K562 (cell line): Measurements from ENCODE around the gene ZSWIM3. TPM values are rescaled to one million over a fixed set of nuclear protein-coding genes. Genes with fewer than 3 reads are reported as not detected.

Source experiments
- ARNT ChIP-seq, 2 experiments: fragments of 450-650 bp; IDR thresholded peaks; 2 replicates each; pipeline ENCODE4 v1.6.1; 2016; ENCODE audit warnings: mild to moderate bottlenecking in 1 of 2
- BRD9 ChIP-seq: fragments of 450-650 bp; IDR thresholded peaks from 2 replicates; pipeline ENCODE4 v1.6.1; 2018; ENCODE audit warnings: low read depth; ENCODE audit not compliant: partially characterized antibody
- CAMTA2 ChIP-seq: fragments of 250-450 bp; sonication (Bioruptor Pico); conservative IDR thresholded peaks from 2 replicates; pipeline ENCODE4 v1.5.1; 2022
- CSDE1 ChIP-seq, 2 experiments: fragments of 450-650 bp; IDR thresholded peaks; 2 replicates each; pipeline ENCODE4 v1.6.1; 2016; ENCODE audit warnings: mild to moderate bottlenecking in 1 of 2
- EHMT2 ChIP-seq: fragments of 450-650 bp; IDR thresholded peaks from 2 replicates; pipeline ENCODE4 v1.6.1; 2018; ENCODE audit warnings: antibody characterized with exemption
- FOS ChIP-seq: IDR thresholded peaks from 3 replicates; pipeline ENCODE4 v1.6.1; 2011; ENCODE audit not compliant: insufficient read length; ENCODE audit errors: extremely low read depth
- KAT2B ChIP-seq: IDR thresholded peaks from one replicate; pipeline ENCODE4 v1.6.1; 2012; ENCODE audit warnings: low read depth, mild to moderate bottlenecking, control low read depth, inconsistent platforms, low read length, moderate library complexity
- MBD2 ChIP-seq: sonication (generic); IDR thresholded peaks from 2 replicates; pipeline ENCODE4 v1.6.1; 2016; ENCODE audit warnings: low read depth, borderline replicate concordance
- MLLT1 ChIP-seq, 2 experiments: fragments of 450-650 bp; IDR thresholded peaks; 2 replicates each; pipeline ENCODE4 v1.6.1; 2016
- MTA1 ChIP-seq: fragments of 450-650 bp; IDR thresholded peaks from 2 replicates; pipeline ENCODE4 v1.6.1; 2017; ENCODE audit warnings: borderline replicate concordance
- NFYB ChIP-seq: IDR thresholded peaks from 2 replicates; pipeline ENCODE4 v1.6.1; 2011; ENCODE audit warnings: mild to moderate bottlenecking, moderate library complexity; ENCODE audit not compliant: insufficient read length; ENCODE audit errors: extremely low read depth
- NRF1 ChIP-seq, 2 experiments: fragments of 450-650 bp; IDR thresholded peaks in 1 of 2; conservative IDR thresholded peaks in 1 of 2; 2 replicates each; pipeline ENCODE4 v1.6.1; 2014; ENCODE audit warnings: mild to moderate bottlenecking in 2 of 2
- PHF20 ChIP-seq: fragments of 450-650 bp; IDR thresholded peaks from 2 replicates; pipeline ENCODE4 v1.6.1; 2018; ENCODE audit not compliant: partially characterized antibody
- PML ChIP-seq: IDR thresholded peaks from 2 replicates; pipeline ENCODE4 v1.6.1; 2012; ENCODE audit warnings: low read length, inconsistent platforms
- RB1 ChIP-seq: fragments of 450-650 bp; IDR thresholded peaks from 2 replicates; pipeline ENCODE4 v1.6.1; 2017; ENCODE audit warnings: low read depth, mild to moderate bottlenecking
- RCOR1 ChIP-seq, 2 experiments: IDR thresholded peaks; 2 replicates each; pipeline ENCODE4 v1.6.1; 2012; ENCODE audit warnings: low read depth in 2 of 2, low read length in 2 of 2, borderline replicate concordance in 1 of 2, improper control_type of control experiment in 1 of 2
- SIN3B ChIP-seq: fragments of 450-650 bp; IDR thresholded peaks from 2 replicates; pipeline ENCODE4 v1.6.1; 2017; ENCODE audit warnings: low read depth, mild to moderate bottlenecking, moderate library complexity
- SMARCA5 ChIP-seq: fragments of 450-650 bp; IDR thresholded peaks from 2 replicates; pipeline ENCODE4 v1.6.1; 2016
- SOX6 ChIP-seq: fragments of 450-650 bp; IDR thresholded peaks from 2 replicates; pipeline ENCODE4 v1.6.1; 2014; ENCODE audit warnings: mild to moderate bottlenecking
- SP2 ChIP-seq: IDR thresholded peaks from 2 replicates; pipeline ENCODE4 v1.6.1; 2011; ENCODE audit warnings: mild to moderate bottlenecking, low read depth, low read length, moderate library complexity; ENCODE audit not compliant: poor library complexity, severe bottlenecking; ENCODE audit errors: extremely low read depth
- STAG1 ChIP-seq: sonication (generic); formaldehyde crosslinking; IDR thresholded peaks from 2 replicates; pipeline ENCODE4 v1.5.0; 2020; ENCODE audit warnings: missing genetic modification reagents, borderline replicate concordance
- TRIM24 ChIP-seq, 2 experiments: fragments of 450-650 bp; IDR thresholded peaks; 2 replicates each; pipeline ENCODE4 v1.6.1; 2016
- ZNF12 ChIP-seq: sonication (generic); formaldehyde crosslinking; IDR thresholded peaks from 2 replicates; pipeline ENCODE4 v1.4.0; 2020; ENCODE audit warnings: mild to moderate bottlenecking, missing genetic modification reagents
- ZSCAN29 ChIP-seq: fragments of 450-650 bp; IDR thresholded peaks from 2 replicates; pipeline ENCODE4 v1.6.1; 2017
- polyA plus RNA-seq, 8 experiments: library from polyadenylated mRNA; depleted of rRNA in 4 of 8; stranded (reverse) in 5 of 8; unstranded in 3 of 8; fragments of >200 nt; fragmentation: Nextera tagmentation in 2 of 8; fragmentation: Illumina TruSeq in 1 of 8; extraction: Ambion mirVana in 2 of 8; extraction: Trizol in 1 of 8; gene quantifications; 2 replicates each; pipeline versions ENCODE4 v1.2.1 to v1.2.3, GENCODE V29; 2011 to 2014; ENCODE audit warnings: inconsistent platforms in 1 of 8, missing spikeins in 1 of 8
- total RNA-seq, 7 experiments: library from RNA; depleted of rRNA in 6 of 7; stranded (reverse); fragments of >200 nt in 6 of 7; fragmentation: Illumina TruSeq in 2 of 7; extraction: Trizol in 2 of 7; gene quantifications; 2 replicates each; pipeline versions ENCODE4 v1.2.1 to v1.2.3, GENCODE V29; 2011 to 2021; ENCODE audit warnings: low replicate concordance in 1 of 7

Gene ZSWIM3
- total and polyA plus RNA-seq, 9 of the 15 experiments (the other 6 are each of a cell fraction or from before 2014, with no cell fraction given): 1.7 to 4.3 (median 2.9) TPM

- peak; percentile 96 for TF ChIP-seq SP2
- TF ChIP-seq EHMT2: peak; percentile 35; the same call in 1 of the 2 replicates
- 0 out of 2 replicates have a peak, but pooled peaks have one; percentile 40 for TF ChIP-seq SOX6
- TF ChIP-seq RCOR1 (IDR thresholded peaks at IDR 0.05; ENCODE audit: borderline replicate concordance in 1 of 2, low read depth in 2 of 2, low read length in 2 of 2): 0 out of 4 replicates have a peak, but pooled peaks of 1 of the 2 experiments have one; percentile 18
- no peak for TF ChIP-seq KAT2B
- peak; percentile 99 for TF ChIP-seq MBD2
- 0 out of 2 replicates have a peak, but pooled peaks have one; percentile 58 for TF ChIP-seq ZNF12 (CRISPR knock-in tag)
- TF ChIP-seq SIN3B: peak; percentile 74; the same call in 1 of the 2 replicates
- TF ChIP-seq PHF20: peak; percentile 86
- TF ChIP-seq PML: peak; percentile 85
- TF ChIP-seq NRF1 (conservative IDR thresholded peaks at IDR 0.05 in 1 of 2, IDR thresholded peaks at IDR 0.05 in 1 of 2): peak in 1 of 2 experiments; percentile 44; a peak in 1 of 4 replicates
- no peak for TF ChIP-seq STAG1 (CRISPR knock-in tag)
- no peak for TF ChIP-seq CAMTA2
- peak in 1 of 2 experiments; percentile 96; a peak in 2 of 4 replicates for TF ChIP-seq CSDE1 (IDR thresholded peaks at IDR 0.05)
- peak; percentile 55 for TF ChIP-seq BRD9
- TF ChIP-seq NFYB: peak; percentile 92
- TF ChIP-seq ARNT (IDR thresholded peaks at IDR 0.05): peak; percentile 29 to 51; a peak in 1 of 4 replicates
- 0 out of 2 replicates have a peak, but pooled peaks have one; percentile 49 for TF ChIP-seq RB1
- 0 out of 2 replicates have a peak, but pooled peaks have one; percentile 38 for TF ChIP-seq MTA1
- TF ChIP-seq FOS: peak; percentile 100
- TF ChIP-seq TRIM24 (IDR thresholded peaks at IDR 0.05): 0 out of 4 replicates have a peak, but pooled peaks of 1 of the 2 experiments have one; percentile 19
- TF ChIP-seq MLLT1 (IDR thresholded peaks at IDR 0.05): peak in 1 of 2 experiments; percentile 44; a peak in 1 of 4 replicates
- peak; percentile 70; the same call in 1 of the 2 replicates for TF ChIP-seq SMARCA5
- 0 out of 2 replicates have a peak, but pooled peaks have one; percentile 44 for TF ChIP-seq ZSCAN29
Measured at GRCh38 chr20:45880988-45881788, 23.8 kb downstream of the ZSWIM3 start, which contains the start of gene ZSWIM1 (continued).
